ENCODE results near the gene DNAH11. TPM values are rescaled to one million over a fixed set of nuclear protein-coding genes. Genes with fewer than 3 reads are reported as not detected.

The DNAH11 gene
- polyA plus RNA-seq (2011; rRNA removed): not detected in 2 replicates
- not detected in 2 replicates for polyA minus RNA-seq (2011; rRNA and poly(A)+ RNA removed)

GRCh38 chr7:21542891-21543527 is at the start of gene DNAH11:
Gene DNAH11, plus strand, starts transcription at chr7:21543039. Its CDS starts 207 bp downstream, at chr7:21543246.
- no peak for DNase-seq (ENCODE audit: low read depth, low spot score)
- CTCF ChIA-PET: no interaction called here
- Histone ChIP-seq H3K4me3 (ENCODE audit: low read depth, low read length) (peak within 1 kb of the TSS; percentile 43), H3K27me3 (ENCODE audit: control insufficient read depth, insufficient read depth, low read length) (peaks cover 20% of the 10 kb centered on the region), H3K27ac (ENCODE audit: low read depth, low read length) (no peak within 1 kb of the TSS), H3K9me3 (ENCODE audit: control insufficient read depth, insufficient read depth, low read length) (no peaks in the 10 kb centered on the region; the same call in 1 of the 2 replicates)
- TF ChIP-seq, protein P1, sequence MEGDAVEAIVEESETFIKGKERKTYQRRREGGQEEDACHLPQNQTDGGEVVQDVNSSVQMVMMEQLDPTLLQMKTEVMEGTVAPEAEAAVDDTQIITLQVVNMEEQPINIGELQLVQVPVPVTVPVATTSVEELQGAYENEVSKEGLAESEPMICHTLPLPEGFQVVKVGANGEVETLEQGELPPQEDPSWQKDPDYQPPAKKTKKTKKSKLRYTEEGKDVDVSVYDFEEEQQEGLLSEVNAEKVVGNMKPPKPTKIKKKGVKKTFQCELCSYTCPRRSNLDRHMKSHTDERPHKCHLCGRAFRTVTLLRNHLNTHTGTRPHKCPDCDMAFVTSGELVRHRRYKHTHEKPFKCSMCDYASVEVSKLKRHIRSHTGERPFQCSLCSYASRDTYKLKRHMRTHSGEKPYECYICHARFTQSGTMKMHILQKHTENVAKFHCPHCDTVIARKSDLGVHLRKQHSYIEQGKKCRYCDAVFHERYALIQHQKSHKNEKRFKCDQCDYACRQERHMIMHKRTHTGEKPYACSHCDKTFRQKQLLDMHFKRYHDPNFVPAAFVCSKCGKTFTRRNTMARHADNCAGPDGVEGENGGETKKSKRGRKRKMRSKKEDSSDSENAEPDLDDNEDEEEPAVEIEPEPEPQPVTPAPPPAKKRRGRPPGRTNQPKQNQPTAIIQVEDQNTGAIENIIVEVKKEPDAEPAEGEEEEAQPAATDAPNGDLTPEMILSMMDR (IDR thresholded peaks at IDR 0.05; ENCODE audit: low read depth, low read length): no peak
- POLR2A ChIA-PET: no interaction called here

- POLR2A ChIA-PET: no interaction called here
- Histone ChIP-seq H3K27me3 (ENCODE audit: control insufficient read depth, insufficient read depth, low read length) (no peaks in the 10 kb centered on the region), H3K27ac (ENCODE audit: low read depth, low read length) (no peak overlapping the region), H3K9me3 (ENCODE audit: control insufficient read depth, insufficient read depth, low read length) (peaks cover 4% of the 10 kb centered on the region; the same call in 1 of the 2 replicates), H3K4me3 (ENCODE audit: low read depth, low read length) (no peak overlapping the region)
- DNase-seq (ENCODE audit: low read depth, low spot score): no peak
- TF ChIP-seq, protein P1 (IDR thresholded peaks at IDR 0.05; ENCODE audit: low read depth, low read length): no peak
- CTCF ChIA-PET: interaction anchor here (0.6 to 1.8 kb wide), 2 partner anchors 12 to 239 kb away, joined by 4 to 6 read pairs; no protein-coding TSS in a partner anchor
Measured at GRCh38 chr7:21495731-21496130, 47.1 kb upstream of the DNAH11 start.

- no peak for DNase-seq (ENCODE audit: low read depth, low spot score)
- POLR2A ChIA-PET: no interaction called here
- CTCF ChIA-PET: interaction anchor here (1.3 to 1.8 kb wide), 2 partner anchors 11 to 243 kb away, joined by 5 to 6 read pairs; no protein-coding TSS in a partner anchor
Measured at GRCh38 chr7:21497072-21497471, 45.8 kb upstream of the DNAH11 start.

DNA sequence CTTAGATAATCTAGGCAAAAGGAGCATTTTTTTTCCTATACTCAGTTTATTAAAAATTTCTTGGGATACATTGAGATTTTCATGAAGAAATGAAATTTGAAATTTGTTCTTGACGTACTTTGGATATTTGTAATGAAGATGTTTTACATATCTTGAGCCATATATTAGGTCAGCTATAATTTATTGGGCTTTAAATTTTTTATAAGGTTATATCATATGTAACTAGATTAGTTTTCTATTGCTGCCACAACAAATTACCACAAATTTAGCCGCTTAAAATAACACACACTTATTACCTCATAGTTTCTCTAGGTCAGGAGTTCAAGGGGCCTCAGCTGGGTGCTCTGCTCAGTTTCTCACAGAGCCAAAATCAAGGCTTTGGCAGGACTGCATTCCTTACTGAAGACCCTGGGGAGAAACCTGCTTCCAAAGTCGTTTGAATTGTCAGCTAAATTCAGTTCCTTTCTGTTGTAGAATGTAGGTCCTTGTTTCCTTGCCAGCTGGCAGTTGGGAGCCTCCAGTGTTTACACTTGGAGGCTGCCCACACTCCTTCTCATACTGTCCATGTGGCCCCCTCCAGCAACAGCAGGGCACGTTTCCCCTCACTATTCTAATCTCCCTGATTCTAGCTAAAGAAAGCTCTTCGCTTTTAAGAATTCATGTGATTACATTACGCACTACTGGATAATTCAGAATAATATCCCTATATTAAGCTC is 42.6 kb upstream of the DNAH11 start:
- Histone ChIP-seq H3K27me3 (ENCODE audit: control insufficient read depth, insufficient read depth, low read length) (no peaks in the 10 kb centered on the region), H3K27ac (ENCODE audit: low read depth, low read length) (no peak overlapping the region), H3K9me3 (ENCODE audit: control insufficient read depth, insufficient read depth, low read length) (no peaks in the 10 kb centered on the region), H3K4me3 (ENCODE audit: low read depth, low read length) (no peak overlapping the region)
- ChIA-PET POLR2A (no interaction called here), CTCF (interaction anchor here (0.6 kb wide), 1 partner anchor 250 kb away, joined by 3 read pairs; no protein-coding TSS in a partner anchor)
- no peak for DNase-seq (ENCODE audit: low read depth, low spot score)
- TF ChIP-seq, protein P1 (IDR thresholded peaks at IDR 0.05; ENCODE audit: low read depth, low read length): no peak

More at GRCh38 chr7:21497072-21497471, 45.8 kb upstream of the DNAH11 start:
- no peaks in the 10 kb centered on the region for H3K27me3 ChIP-seq (ENCODE audit: control insufficient read depth, insufficient read depth, low read length)
- TF ChIP-seq, protein P1 (IDR thresholded peaks at IDR 0.05; ENCODE audit: low read depth, low read length): peak; percentile 51
- H3K27ac ChIP-seq (ENCODE audit: low read depth, low read length): no peak overlapping the region
- H3K9me3 ChIP-seq (ENCODE audit: control insufficient read depth, insufficient read depth, low read length): peaks cover 4% of the 10 kb centered on the region; the same call in 1 of the 2 replicates
- H3K4me3 ChIP-seq (ENCODE audit: low read depth, low read length): no peak overlapping the region

- DNase-seq (ENCODE audit: low read depth, low spot score): no peak
- Histone ChIP-seq H3K9me3 (ENCODE audit: control insufficient read depth, insufficient read depth, low read length) (no peaks in the 10 kb centered on the region), H3K4me3 (ENCODE audit: low read depth, low read length) (no peak overlapping the region), H3K27me3 (ENCODE audit: control insufficient read depth, insufficient read depth, low read length) (no peaks in the 10 kb centered on the region), H3K27ac (ENCODE audit: low read depth, low read length) (no peak overlapping the region)
- ChIA-PET POLR2A (no interaction called here), CTCF (interaction anchor here (1.0 kb wide), 1 partner anchor 242 kb away, joined by 4 read pairs; no protein-coding TSS in a partner anchor)
- TF ChIP-seq, protein P1 (IDR thresholded peaks at IDR 0.05; ENCODE audit: low read depth, low read length): no peak
Measured at GRCh38 chr7:21504021-21504420, 38.8 kb upstream of the DNAH11 start.

All from AG04450 (cell line).